Spleen (tissue), 11 donors: ENCODE results near the gene CHMP2B. TPM values are rescaled to one million over a fixed set of nuclear protein-coding genes. Genes with fewer than 3 reads are reported as not detected.

Experiments used
- DNase-seq: peaks from one replicate; pipeline ENCODE4 v3.0.0-alpha.2; 2020
- H3K27ac ChIP-seq, 8 donors: fragments of 200-600 bp; sonication (generic) in 7 of 8; 1 replicate in 4 of 8; 2 replicates in 4 of 8; pipeline versions ENCODE4 v1.5.0 to v1.8.0; 2016 to 2021; ENCODE audit warnings: inconsistent platforms in 4 of 8, mild to moderate bottlenecking in 4 of 8, moderate library complexity in 1 of 8
- H3K27me3 ChIP-seq, 7 donors: fragments of 200-600 bp; sonication (generic) in 6 of 7; replicated peaks in 1 of 7; 1 replicate in 4 of 7; 2 replicates in 3 of 7; pipeline versions ENCODE4 v1.5.0 to v1.8.0; 2016 to 2021; ENCODE audit warnings: inconsistent platforms in 3 of 7, mild to moderate bottlenecking in 1 of 7
- H3K36me3 ChIP-seq, 6 donors: fragments of 200-600 bp; sonication (generic) in 5 of 6; 1 replicate in 4 of 6; 2 replicates in 2 of 6; pipeline versions ENCODE4 v1.5.0 to v1.8.0; 2016 to 2021; ENCODE audit warnings: inconsistent platforms in 2 of 6
- H3K4me1 ChIP-seq, 6 donors: fragments of 200-600 bp; sonication (generic) in 5 of 6; 1 replicate in 3 of 6; 2 replicates in 3 of 6; pipeline versions ENCODE4 v1.5.0 to v1.8.0; 2016 to 2021; ENCODE audit warnings: inconsistent platforms in 3 of 6
- H3K4me3 ChIP-seq, 8 donors: fragments of 200-600 bp; sonication (generic) in 7 of 8; 1 replicate in 4 of 8; 2 replicates in 4 of 8; pipeline versions ENCODE4 v1.5.0 to v1.8.0; 2016 to 2021; ENCODE audit warnings: inconsistent platforms in 4 of 8, mild to moderate bottlenecking in 4 of 8, moderate library complexity in 2 of 8
- H3K9me3 ChIP-seq, 8 donors: fragments of 200-600 bp; sonication (generic) in 7 of 8; 1 replicate in 4 of 8; 2 replicates in 4 of 8; pipeline versions ENCODE4 v1.5.0 to v1.8.0; 2016 to 2021; ENCODE audit warnings: inconsistent platforms in 4 of 8
- POLR2A ChIP-seq, 3 donors: fragments of 450-650 bp; IDR thresholded peaks; one replicate each; pipeline ENCODE4 v1.5.1; 2017; ENCODE audit warnings: antibody characterized with exemption in 3 of 3, mild to moderate bottlenecking in 1 of 3
- POLR2AphosphoS5 ChIP-seq, 3 donors: sonication (generic); formaldehyde crosslinking; IDR thresholded peaks; one replicate each; pipeline ENCODE4 v1.5.1; 2017; ENCODE audit warnings: antibody characterized with exemption in 3 of 3
- WGBS, 5 donors: extraction: QIAGEN DNeasy Blood & Tissue Kit in 3 of 5; methylation state at CpG; one replicate each; pipeline versions ENCODE4 v1.1.5 to v1.1.7; 2013 to 2018; 5-methylcytosine and 5-hydroxymethylcytosine counted together
- intact Hi-C: fragments of 100-400 bp; cut with DNase I; formaldehyde crosslinking; loops from one replicate; pipeline ENCODE4 v1.15.0; 2023; ENCODE audit warnings: low total_unique reads
- polyA plus RNA-seq, 3 donors: library from polyadenylated mRNA; stranded (reverse); fragments of 200-250 nt; gene quantifications; one replicate each; pipeline ENCODE4 v1.2.1, GENCODE V29; 2013
- total RNA-seq, 7 donors: library from RNA; depleted of rRNA in 3 of 7; stranded (reverse); fragments of >200 nt in 3 of 7; fragmentation: NEBNext Ultra II Directional in 4 of 7; extraction: Animal tissue kit (Norgen Biotek cat#: 25700) in 4 of 7; gene quantifications; one replicate each; pipeline versions ENCODE4 v1.1.0 to v1.2.1, GENCODE V29; 2016 to 2021
- TF ChIP-seq, protein P1 (sequence below), 11 experiments: fragments of 200-600 bp in 7 of 11; fragments of 450-650 bp in 4 of 11; sonication (generic) in 4 of 11; IDR thresholded peaks in 8 of 11; conservative IDR thresholded peaks in 3 of 11; 1 replicate in 7 of 11; 2 replicates in 4 of 11; pipeline versions ENCODE4 v1.4.0 to v1.8.0; 2016 to 2021; ENCODE audit warnings: antibody characterized with exemption in 11 of 11, inconsistent platforms in 4 of 11, mild to moderate bottlenecking in 1 of 11
- donor health status: healthy with polysubstance abuse.
- donor health status: DM: no; HTN: no; CAD: no; lungs with moderate emphysema.
- donor health status: DM: no; HTN: no; CAD: no.
- donor health status: Bipolar disorder and iron deficiency.
- donor health status: healthy.
- donor health status: DM: no; HTN: no; CAD: no.
- donor health status: DM: yes; HTN: yes; CAD: no.

The CHMP2B gene
- total and polyA plus RNA-seq, 10 donors, result 14.7 to 39.2 (median 31.6) TPM

DNA sequence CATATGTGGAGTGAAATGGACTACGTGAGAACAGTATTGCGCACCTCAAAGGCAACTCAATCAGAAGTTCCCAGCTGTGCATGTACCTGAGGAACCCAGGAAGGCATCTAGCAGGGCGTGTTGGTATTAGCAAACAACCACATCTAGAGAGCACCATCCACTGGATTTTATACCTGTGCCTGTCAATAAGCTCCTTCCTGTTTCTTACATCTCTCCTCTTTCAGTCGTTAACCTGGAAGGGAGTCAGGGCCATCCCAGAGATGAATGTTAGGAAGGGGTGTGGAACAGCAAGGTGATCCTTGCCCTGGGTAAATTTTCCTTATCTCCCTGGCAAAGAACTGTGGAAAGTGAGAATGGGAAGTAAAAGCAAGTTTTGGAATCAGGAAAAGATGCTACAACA is 29.6 kb upstream of the CHMP2B start:
- no peak for TF ChIP-seq POLR2AphosphoS5 (IDR thresholded peaks at IDR 0.05)
- TF ChIP-seq, protein P1, sequence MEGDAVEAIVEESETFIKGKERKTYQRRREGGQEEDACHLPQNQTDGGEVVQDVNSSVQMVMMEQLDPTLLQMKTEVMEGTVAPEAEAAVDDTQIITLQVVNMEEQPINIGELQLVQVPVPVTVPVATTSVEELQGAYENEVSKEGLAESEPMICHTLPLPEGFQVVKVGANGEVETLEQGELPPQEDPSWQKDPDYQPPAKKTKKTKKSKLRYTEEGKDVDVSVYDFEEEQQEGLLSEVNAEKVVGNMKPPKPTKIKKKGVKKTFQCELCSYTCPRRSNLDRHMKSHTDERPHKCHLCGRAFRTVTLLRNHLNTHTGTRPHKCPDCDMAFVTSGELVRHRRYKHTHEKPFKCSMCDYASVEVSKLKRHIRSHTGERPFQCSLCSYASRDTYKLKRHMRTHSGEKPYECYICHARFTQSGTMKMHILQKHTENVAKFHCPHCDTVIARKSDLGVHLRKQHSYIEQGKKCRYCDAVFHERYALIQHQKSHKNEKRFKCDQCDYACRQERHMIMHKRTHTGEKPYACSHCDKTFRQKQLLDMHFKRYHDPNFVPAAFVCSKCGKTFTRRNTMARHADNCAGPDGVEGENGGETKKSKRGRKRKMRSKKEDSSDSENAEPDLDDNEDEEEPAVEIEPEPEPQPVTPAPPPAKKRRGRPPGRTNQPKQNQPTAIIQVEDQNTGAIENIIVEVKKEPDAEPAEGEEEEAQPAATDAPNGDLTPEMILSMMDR (IDR thresholded peaks at IDR 0.05 in 8 of 11, conservative IDR thresholded peaks at IDR 0.05 in 3 of 11), result no peak
- Histone ChIP-seq H3K9me3 (peaks cover 0 to 14% (median 0%) of the 10 kb centered on the region in 8 donors), H3K4me3 (no peak overlapping the region), H3K36me3 (no peaks in the 10 kb centered on the region), H3K4me1 (no peaks in the 10 kb centered on the region), H3K27me3 (no peaks in the 10 kb centered on the region), H3K27ac (no peak overlapping the region)
- intact Hi-C loops, result no loop called here
- no peak for DNase-seq
- 72 to 80% (median 78%) methylated on average over 4 of the region's 4 CpGs for WGBS, 5 donors

DNA sequence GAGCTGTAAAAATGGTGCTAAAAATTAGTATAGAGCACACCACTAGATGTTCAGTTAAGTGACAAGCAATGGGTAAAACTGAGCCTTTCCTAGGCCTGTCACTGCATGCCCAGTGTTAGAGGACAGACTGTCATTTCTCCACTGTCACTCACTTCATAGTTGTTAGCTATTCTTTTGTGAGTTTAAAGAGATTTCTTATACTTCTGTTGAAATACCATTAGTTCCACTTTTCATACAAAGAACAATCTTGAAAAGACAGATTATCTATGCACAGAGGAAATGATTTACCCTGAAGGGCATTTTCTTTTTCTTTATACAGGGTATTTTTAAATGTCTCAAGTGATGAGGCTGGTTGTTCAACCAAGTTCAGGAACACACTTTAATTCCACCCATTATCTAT is 28.3 kb upstream of the CHMP2B start:
- H3K9me3 ChIP-seq, result peaks cover 0 to 14% (median 0%) of the 10 kb centered on the region in 8 donors
- H3K36me3 ChIP-seq, result no peaks in the 10 kb centered on the region
- H3K27ac ChIP-seq, result no peak overlapping the region
- intact Hi-C loops, result no loop called here
- TF ChIP-seq POLR2AphosphoS5 (IDR thresholded peaks at IDR 0.05), result no peak
- TF ChIP-seq, protein P1 (IDR thresholded peaks at IDR 0.05 in 8 of 11, conservative IDR thresholded peaks at IDR 0.05 in 3 of 11), result no peak
- no peak for DNase-seq
- H3K27me3 ChIP-seq, result no peaks in the 10 kb centered on the region
- no peak overlapping the region for H3K4me3 ChIP-seq
- H3K4me1 ChIP-seq, result no peaks in the 10 kb centered on the region

DNA sequence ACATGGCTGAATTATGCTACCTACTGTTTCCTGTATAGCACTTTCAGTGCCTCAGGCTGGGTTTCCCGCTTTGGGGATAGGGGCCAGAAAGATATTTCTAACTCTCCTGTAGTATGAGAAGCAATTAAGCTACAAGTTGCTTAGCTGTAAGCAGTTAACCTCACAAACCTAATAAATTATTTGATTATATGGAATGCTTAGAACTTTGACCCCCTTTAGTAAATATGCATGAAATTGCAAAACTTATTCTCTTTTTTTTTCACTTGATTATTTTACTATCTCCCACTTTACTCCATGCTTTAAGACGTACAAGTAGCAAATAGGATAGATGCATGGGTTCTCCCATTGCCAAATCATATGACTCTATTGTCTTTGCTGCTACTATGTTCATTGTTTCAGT is 27.5 kb upstream of the CHMP2B start:
- peaks cover 0 to 14% (median 0%) of the 10 kb centered on the region in 8 donors for H3K9me3 ChIP-seq
- no peaks in the 10 kb centered on the region for H3K27me3 ChIP-seq
- TF ChIP-seq, protein P1 (IDR thresholded peaks at IDR 0.05 in 8 of 11, conservative IDR thresholded peaks at IDR 0.05 in 3 of 11), result no peak
- TF ChIP-seq POLR2A (IDR thresholded peaks at IDR 0.05), result no peak
- TF ChIP-seq POLR2AphosphoS5 (IDR thresholded peaks at IDR 0.05), result no peak
- H3K4me1 ChIP-seq, result no peaks in the 10 kb centered on the region
- intact Hi-C loops, result no loop called here
- no peak overlapping the region for H3K27ac ChIP-seq
- no peak overlapping the region for H3K4me3 ChIP-seq
- DNase-seq, result no peak
- H3K36me3 ChIP-seq, result no peaks in the 10 kb centered on the region
- 75 to 84% (median 80%) methylated on average over 2 of the region's 2 CpGs for WGBS, 5 donors

DNA sequence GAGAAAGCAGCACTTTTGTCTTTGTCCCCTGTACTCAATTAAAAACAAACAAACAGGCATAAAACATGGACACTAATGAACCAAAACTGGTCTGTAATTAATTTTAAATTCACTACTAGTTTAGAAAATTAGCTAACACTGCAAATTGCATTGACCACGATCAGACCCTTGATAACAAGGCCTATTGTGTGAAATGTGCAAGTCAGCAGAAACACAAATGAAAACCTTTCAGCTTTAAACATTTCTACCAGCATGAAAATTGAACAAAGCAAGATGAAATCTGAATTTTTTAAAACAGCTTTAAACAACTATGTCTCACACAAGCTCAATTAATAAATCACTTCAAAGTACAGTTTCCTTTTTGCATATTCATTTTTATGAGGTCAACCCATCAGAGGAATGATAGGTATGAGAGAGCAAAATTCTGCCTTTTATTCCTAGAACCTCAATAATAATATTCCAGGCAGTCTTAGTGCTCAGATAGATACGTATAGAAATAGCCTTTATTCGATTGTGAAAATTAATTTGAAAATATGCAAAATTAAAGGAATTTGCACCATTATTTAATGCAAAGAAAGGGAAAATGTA is 27.0 kb upstream of the CHMP2B start:
- Histone ChIP-seq H3K4me1 (no peaks in the 10 kb centered on the region), H3K4me3 (no peak overlapping the region), H3K9me3 (peaks cover 0 to 11% (median 0%) of the 10 kb centered on the region in 8 donors), H3K27ac (no peak overlapping the region), H3K27me3 (no peaks in the 10 kb centered on the region), H3K36me3 (no peaks in the 10 kb centered on the region)
- intact Hi-C loops, result no loop called here
- 75 to 83% (median 79%) methylated on average over 3 of the region's 3 CpGs for WGBS, 5 donors
- no peak for DNase-seq
- TF ChIP-seq, protein P1 (IDR thresholded peaks at IDR 0.05 in 8 of 11, conservative IDR thresholded peaks at IDR 0.05 in 3 of 11), result no peak
- TF ChIP-seq POLR2AphosphoS5 (IDR thresholded peaks at IDR 0.05), result no peak
- no peak for TF ChIP-seq POLR2A (IDR thresholded peaks at IDR 0.05)
